HepG2 (cell line): Measurements from ENCODE around the gene BEGAIN. TPM values are rescaled to one million over a fixed set of nuclear protein-coding genes. Genes with fewer than 3 reads are reported as not detected.

Experiments used
- BCL6 ChIP-seq: IDR thresholded peaks from 2 replicates; pipeline ENCODE4 v1.6.1; 2016; ENCODE audit warnings: missing genetic modification reagents, missing compliant biosample characterization
- ETV5 ChIP-seq: IDR thresholded peaks from 2 replicates; pipeline ENCODE4 v1.6.1; 2018; ENCODE audit warnings: missing biosample characterization, missing genetic modification reagents, inconsistent platforms, borderline replicate concordance
- HDAC1 ChIP-seq: sonication (generic); formaldehyde crosslinking; IDR thresholded peaks from 2 replicates; pipeline ENCODE4 v1.5.1; 2020; ENCODE audit warnings: mild to moderate bottlenecking, missing genetic modification reagents
- SNAPC2 ChIP-seq: sonication (generic); formaldehyde crosslinking; IDR thresholded peaks from 2 replicates; pipeline ENCODE4 v1.8.1; 2022; ENCODE audit warnings: mild to moderate bottlenecking, missing genetic modification reagents
- ZNF709 ChIP-seq: sonication (generic); formaldehyde crosslinking; IDR thresholded peaks from 2 replicates; pipeline ENCODE4 v1.5.0; 2020; ENCODE audit warnings: mild to moderate bottlenecking, missing genetic modification reagents
- ZNF841 ChIP-seq: sonication (generic); formaldehyde crosslinking; IDR thresholded peaks from 2 replicates; pipeline ENCODE4 v1.8.1; 2023; ENCODE audit warnings: missing genetic modification reagents, borderline replicate concordance
- polyA plus RNA-seq, 8 experiments: library from polyadenylated mRNA; depleted of rRNA in 3 of 8; stranded (reverse) in 7 of 8; unstranded in 1 of 8; fragments of >200 nt; fragmentation: Illumina TruSeq in 4 of 8; extraction: Trizol in 4 of 8; gene quantifications; 2 replicates each; pipeline versions ENCODE4 v1.2.1 to v1.2.3, GENCODE V29; 2011 to 2016; ENCODE audit warnings: low read depth in 4 of 8, missing spikeins in 1 of 8, mixed read lengths in 1 of 8; ENCODE audit not compliant: insufficient read depth in 1 of 8
- total RNA-seq, 5 experiments: library from RNA; depleted of rRNA; stranded (reverse); fragments of >200 nt; fragmentation: Illumina TruSeq; extraction: Trizol; gene quantifications; 2 replicates each; pipeline ENCODE4 v1.2.3, GENCODE V29; 2016; ENCODE audit warnings: low read depth in 1 of 5
- TF ChIP-seq, protein P1 (sequence below): sonication (generic); formaldehyde crosslinking; IDR thresholded peaks from 2 replicates; pipeline ENCODE4 v1.5.0; 2020; ENCODE audit warnings: mild to moderate bottlenecking, missing genetic modification reagents, borderline replicate concordance
- TF ChIP-seq, protein P2 (sequence below): sonication (generic); formaldehyde crosslinking; IDR thresholded peaks from 2 replicates; pipeline ENCODE4 v1.8.1; 2023; ENCODE audit warnings: mild to moderate bottlenecking, missing genetic modification reagents, borderline replicate concordance
- TF ChIP-seq, protein P3 (sequence below): sonication (generic); formaldehyde crosslinking; IDR thresholded peaks from 2 replicates; pipeline ENCODE4 v1.5.0; 2020; ENCODE audit warnings: mild to moderate bottlenecking, missing genetic modification reagents
- TF ChIP-seq, protein P4 (sequence below): sonication (generic); formaldehyde crosslinking; IDR thresholded peaks from 2 replicates; pipeline ENCODE4 v1.5.0; 2020; ENCODE audit warnings: missing genetic modification reagents, mild to moderate bottlenecking, borderline replicate concordance
- TF ChIP-seq, protein P5 (sequence below): sonication (generic); formaldehyde crosslinking; IDR thresholded peaks from 2 replicates; pipeline ENCODE4 v1.8.1; 2023; ENCODE audit warnings: missing genetic modification reagents, mild to moderate bottlenecking, borderline replicate concordance

The BEGAIN gene
- total and polyA plus RNA-seq, 2 of the 13 experiments (the other 11 are each of a cell fraction or from before 2014, with no cell fraction given): not detected

DNA sequence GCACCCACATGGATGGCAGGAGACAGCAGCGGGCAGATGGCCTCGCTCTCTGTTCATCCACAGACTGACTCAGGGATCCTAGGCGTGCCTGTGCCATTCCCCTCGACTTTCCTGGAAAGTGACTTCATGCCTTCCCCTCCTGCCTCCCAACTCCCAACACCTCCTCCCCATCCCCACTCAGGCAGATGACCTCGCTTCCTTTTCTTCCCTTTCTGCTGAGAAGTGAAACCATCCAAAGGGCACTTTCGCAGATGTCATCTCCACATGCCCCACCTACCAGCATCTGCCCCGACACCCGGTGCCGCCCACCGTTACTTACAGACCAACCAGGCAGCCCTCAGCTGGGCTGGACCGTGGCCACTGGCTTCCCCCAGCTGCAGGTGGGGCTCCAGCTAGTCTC, 29.6 kb downstream of the BEGAIN start (continued):
- TF ChIP-seq, protein P1, sequence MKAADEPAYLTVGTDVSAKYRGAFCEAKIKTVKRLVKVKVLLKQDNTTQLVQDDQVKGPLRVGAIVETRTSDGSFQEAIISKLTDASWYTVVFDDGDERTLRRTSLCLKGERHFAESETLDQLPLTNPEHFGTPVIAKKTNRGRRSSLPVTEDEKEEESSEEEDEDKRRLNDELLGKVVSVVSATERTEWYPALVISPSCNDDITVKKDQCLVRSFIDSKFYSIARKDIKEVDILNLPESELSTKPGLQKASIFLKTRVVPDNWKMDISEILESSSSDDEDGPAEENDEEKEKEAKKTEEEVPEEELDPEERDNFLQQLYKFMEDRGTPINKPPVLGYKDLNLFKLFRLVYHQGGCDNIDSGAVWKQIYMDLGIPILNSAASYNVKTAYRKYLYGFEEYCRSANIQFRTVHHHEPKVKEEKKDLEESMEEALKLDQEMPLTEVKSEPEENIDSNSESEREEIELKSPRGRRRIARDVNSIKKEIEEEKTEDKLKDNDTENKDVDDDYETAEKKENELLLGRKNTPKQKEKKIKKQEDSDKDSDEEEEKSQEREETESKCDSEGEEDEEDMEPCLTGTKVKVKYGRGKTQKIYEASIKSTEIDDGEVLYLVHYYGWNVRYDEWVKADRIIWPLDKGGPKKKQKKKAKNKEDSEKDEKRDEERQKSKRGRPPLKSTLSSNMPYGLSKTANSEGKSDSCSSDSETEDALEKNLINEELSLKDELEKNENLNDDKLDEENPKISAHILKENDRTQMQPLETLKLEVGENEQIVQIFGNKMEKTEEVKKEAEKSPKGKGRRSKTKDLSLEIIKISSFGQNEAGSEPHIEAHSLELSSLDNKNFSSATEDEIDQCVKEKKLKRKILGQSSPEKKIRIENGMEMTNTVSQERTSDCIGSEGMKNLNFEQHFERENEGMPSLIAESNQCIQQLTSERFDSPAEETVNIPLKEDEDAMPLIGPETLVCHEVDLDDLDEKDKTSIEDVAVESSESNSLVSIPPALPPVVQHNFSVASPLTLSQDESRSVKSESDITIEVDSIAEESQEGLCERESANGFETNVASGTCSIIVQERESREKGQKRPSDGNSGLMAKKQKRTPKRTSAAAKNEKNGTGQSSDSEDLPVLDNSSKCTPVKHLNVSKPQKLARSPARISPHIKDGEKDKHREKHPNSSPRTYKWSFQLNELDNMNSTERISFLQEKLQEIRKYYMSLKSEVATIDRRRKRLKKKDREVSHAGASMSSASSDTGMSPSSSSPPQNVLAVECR (CRISPR knock-in tag): no peak
- no peak for TF ChIP-seq ZNF709 (CRISPR knock-in tag)
- TF ChIP-seq, protein P2, sequence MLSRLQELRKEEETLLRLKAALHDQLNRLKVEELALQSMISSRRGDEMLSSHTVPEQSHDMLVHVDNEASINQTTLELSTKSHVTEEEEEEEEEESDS (CRISPR knock-in tag): no peak
- TF ChIP-seq HDAC1 (CRISPR knock-in tag): no peak
- TF ChIP-seq, protein P3, sequence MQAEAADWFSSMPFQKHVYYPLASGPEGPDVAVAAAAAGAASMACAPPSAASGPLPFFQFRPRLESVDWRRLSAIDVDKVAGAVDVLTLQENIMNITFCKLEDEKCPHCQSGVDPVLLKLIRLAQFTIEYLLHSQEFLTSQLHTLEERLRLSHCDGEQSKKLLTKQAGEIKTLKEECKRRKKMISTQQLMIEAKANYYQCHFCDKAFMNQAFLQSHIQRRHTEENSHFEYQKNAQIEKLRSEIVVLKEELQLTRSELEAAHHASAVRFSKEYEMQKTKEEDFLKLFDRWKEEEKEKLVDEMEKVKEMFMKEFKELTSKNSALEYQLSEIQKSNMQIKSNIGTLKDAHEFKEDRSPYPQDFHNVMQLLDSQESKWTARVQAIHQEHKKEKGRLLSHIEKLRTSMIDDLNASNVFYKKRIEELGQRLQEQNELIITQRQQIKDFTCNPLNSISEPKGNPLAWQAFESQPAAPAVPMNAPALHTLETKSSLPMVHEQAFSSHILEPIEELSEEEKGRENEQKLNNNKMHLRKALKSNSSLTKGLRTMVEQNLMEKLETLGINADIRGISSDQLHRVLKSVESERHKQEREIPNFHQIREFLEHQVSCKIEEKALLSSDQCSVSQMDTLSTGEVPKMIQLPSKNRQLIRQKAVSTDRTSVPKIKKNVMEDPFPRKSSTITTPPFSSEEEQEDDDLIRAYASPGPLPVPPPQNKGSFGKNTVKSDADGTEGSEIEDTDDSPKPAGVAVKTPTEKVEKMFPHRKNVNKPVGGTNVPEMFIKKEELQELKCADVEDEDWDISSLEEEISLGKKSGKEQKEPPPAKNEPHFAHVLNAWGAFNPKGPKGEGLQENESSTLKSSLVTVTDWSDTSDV (CRISPR knock-in tag): no peak
- TF ChIP-seq, protein P4, sequence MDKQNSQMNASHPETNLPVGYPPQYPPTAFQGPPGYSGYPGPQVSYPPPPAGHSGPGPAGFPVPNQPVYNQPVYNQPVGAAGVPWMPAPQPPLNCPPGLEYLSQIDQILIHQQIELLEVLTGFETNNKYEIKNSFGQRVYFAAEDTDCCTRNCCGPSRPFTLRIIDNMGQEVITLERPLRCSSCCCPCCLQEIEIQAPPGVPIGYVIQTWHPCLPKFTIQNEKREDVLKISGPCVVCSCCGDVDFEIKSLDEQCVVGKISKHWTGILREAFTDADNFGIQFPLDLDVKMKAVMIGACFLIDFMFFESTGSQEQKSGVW (CRISPR knock-in tag): no peak
- TF ChIP-seq BCL6 (CRISPR knock-in tag): no peak
- TF ChIP-seq ZNF841 (CRISPR knock-in tag): no peak
- TF ChIP-seq SNAPC2 (CRISPR knock-in tag): no peak
- TF ChIP-seq, protein P5, sequence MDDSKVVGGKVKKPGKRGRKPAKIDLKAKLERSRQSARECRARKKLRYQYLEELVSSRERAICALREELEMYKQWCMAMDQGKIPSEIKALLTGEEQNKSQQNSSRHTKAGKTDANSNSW: no peak
- no peak for TF ChIP-seq ETV5 (CRISPR knock-in tag)
